GM18861 (cell line): ENCODE data around the gene CRYL1.
A peak's percentile ranks its signal among the peaks of the same experiment; 100 is the strongest.
"Not testable (repeated sequence)": the region's sequence is repeated elsewhere in the genome, so short reads cannot be mapped to it uniquely, and the experiment has no call there.

Experiments
- ATAC-seq: cut with Tn5 transposase; IDR thresholded peaks from one replicate; pipeline ENCODE4 v1.9.1; 2021; ENCODE audit not compliant: unreplicated experiment

CRYL1 gene

DNA sequence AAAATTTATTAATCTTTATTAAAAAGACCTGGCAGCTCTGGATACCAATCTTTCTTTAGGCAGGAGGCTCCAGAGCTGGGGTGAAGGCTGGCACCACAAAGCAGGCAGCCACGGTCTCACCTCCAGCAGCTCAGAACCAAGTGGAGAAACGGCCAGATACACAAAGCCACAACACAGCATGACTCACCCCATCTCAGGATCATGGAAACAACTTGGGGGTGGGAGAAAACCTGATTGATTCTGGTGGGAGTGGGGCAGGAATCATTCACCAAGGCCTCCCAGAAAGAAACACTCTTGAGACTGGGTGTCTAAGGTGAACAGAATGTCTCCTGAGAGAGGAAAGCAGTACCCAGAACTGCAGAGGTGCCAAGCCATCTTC is 64.2 kb downstream of the CRYL1 start:
- no peak for ATAC-seq

DNA sequence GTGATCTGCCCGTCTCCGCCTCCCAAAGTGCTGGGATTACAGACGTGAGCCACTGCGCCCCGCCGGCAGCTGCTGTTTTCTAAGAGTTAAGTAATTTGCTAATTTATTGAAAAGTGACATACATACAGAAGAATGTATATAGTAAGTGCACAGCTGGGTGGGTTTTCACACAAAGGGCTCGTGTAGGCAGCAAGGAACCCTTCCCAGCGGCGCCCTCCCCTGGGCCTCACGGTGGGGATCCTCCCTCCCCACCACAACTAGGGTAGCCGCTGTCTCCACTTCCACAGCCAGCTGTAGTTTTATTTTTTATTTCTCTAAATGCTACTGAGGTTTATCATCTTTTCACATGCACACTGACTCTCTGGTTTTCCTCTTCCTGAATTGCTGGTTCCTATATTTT is 64.9 kb downstream of the CRYL1 start:
- ATAC-seq, result no peak

DNA sequence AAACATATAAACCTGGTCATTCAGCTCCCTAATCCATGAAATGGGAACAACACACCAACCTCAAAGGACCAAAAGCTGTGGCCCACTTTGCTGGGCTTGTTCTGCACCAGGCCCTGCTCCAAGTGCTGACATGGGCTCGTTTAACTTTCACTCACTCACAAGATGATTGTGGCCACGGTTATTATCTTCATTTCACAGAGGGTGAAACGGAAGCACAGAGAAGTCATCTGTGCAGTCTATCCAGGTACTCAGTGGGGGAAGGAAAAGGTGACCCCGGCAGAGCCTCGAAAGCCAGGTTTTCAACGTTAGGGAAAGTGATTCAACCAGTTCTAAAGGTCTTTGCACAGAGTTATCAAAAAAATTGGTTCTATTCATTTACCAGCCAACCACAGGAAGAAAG is 68.0 kb downstream of the CRYL1 start:
- ATAC-seq, result no peak

DNA sequence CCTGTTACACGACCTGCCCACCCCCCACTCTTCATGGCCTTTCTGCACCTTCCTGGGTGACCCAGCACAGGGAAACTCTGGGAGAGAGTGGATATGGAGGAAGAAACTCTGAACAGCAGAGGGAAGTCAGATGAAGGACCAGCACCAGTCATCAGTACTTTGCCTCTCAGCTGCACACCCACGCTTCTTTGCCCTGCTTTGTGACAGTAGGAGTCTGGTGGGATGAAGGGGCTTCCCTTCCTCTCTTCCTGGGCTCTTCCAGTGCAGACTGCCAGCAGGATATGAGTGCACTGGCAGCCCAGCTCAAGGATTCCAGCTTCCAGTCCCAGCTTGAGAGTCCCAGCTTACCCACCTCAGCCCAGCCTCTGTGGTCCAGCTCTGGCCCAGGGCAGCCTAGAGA is 68.9 kb downstream of the CRYL1 start:
- ATAC-seq, result no peak

DNA sequence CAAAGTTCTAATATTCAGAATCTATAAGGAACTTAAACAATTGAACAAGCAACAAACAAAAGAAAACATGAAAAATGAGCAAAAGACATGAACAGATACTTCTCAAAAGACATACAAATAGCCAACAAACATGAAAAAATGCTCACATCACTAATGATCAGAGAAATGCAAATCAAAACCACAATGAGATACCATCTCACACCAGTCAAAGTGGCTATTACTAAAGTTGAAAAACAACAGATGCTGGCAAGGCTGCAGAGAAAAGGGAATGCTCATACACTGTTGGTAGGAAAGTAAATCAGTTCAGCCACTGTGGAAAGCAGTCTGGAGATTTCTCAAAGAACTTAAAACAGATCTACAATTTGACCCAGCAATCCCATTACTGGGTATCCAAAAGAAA is 74.3 kb downstream of the CRYL1 start:
- ATAC-seq, result peak; percentile 56

DNA sequence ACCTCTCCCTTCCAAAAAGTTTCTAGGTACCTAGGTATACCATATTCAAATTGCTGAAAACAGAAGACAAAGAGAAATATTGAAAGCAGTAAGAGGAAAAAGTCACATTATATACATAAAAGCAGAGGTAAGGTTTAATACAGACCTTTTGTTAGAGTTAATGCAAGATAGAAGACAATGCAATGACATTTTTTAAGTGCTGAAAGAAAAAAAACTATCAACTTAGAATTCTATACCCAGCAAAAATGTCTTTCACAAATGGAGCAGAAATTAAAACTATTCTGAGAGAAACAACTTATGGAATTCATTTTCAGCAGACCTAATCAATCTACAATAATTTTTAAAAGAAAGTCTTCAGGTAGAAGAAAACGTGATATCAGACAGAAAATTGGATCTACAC is 77.2 kb downstream of the CRYL1 start:
- ATAC-seq, result no peak

DNA sequence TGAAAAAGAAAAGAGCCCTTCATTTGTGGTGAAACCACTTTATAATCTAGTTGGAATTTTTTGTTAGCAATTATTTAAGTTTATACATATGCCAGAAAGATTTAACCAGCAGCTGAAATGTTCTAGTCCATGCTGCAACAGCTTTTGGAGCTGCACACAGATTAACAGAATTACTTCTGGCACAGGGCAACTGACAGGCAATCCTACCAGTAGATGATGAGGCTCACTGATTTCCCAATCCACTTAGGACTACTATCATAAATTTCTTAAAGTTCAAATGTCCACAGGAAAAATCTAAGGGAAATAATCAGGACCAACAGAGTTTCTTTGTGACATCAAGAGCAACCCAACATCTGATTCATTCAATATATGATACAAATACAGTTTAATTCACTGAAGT is 78.8 kb downstream of the CRYL1 start:
- ATAC-seq, result no peak

DNA sequence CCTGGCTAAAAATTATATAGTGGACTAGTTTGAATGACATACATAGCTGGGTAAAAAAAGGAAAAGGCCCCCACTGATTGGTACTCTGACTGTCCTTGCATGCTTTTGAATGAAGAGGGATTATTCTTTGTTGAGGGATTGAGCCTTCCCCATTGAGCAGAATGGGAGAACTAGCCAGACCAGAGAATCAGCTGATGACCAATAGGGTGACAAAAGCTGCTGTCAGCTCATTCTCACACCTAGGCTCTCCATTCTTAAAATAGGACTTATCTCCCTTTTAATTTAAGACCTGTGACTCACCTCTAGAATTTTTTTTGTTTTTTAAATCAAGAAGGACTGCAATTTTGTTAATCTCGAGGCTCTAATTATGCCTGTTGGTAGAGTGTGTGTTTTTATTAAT is 79.3 kb downstream of the CRYL1 start:
- no peak for ATAC-seq

DNA sequence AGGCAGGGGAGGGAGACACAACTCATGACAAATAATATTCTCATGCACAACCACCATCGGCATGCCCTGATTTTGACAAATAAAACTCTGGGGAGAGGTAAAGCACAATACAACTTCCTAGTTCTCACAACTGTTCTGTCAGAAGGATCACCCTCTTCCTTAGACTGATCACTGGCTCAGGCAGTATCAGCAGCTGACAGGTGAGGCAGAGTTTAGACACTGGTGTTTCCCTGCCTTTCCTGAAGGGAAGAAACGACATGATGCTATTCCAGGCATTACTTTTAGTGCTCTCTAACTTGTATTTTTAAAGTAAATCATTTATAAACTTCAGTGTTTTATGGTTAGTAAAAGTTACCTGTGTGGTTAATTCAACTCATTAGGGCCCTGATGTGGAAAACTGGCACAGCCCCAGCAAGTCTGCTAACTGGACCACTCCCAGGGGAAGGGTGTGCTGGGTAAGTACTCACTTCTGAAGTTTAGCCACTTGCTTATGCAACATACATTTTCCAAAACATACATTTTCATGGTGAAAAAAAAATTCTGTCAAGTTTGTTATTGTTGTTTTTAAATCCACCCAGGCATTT is 82.8 kb downstream of the CRYL1 start:
- no peak for ATAC-seq

DNA sequence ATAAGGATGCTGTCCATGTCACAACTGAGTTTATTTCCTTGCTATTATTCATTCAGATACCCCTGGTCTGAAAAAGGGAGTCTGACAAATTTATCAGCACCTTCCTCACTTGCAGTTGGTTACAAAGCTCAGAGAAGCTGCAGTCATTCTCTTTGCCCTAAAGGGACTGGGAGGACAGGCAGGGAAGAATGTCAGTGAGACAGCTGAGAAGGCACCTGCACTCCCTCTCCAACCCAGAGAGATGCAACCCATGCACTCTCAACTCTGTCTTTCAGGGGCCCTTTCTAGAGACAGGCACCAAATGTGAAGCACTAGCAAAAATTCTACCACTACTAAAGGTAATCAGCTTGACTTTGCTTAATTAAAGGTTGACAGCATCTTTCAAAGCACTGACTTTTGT is 83.3 kb downstream of the CRYL1 start:
- no peak for ATAC-seq

DNA sequence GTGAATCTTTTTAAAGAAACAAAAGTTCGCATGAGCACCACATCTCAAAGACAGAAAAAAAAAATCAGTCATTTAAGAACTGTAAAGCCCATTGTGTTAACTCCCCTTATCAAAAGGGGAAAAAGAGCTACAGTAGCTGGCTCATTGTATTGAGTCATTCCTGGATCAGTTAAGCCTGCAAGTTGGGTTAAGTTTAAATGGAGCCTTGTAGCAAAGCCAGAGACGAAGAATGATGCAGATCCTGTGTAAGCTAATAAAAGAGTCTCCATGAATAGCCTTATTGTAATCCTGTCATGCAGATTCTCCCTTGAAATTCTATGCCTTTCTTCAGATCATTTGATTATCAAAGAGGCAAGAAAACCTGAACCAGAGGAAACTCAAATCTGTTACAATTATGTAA is 83.8 kb downstream of the CRYL1 start:
- ATAC-seq, result no peak

DNA sequence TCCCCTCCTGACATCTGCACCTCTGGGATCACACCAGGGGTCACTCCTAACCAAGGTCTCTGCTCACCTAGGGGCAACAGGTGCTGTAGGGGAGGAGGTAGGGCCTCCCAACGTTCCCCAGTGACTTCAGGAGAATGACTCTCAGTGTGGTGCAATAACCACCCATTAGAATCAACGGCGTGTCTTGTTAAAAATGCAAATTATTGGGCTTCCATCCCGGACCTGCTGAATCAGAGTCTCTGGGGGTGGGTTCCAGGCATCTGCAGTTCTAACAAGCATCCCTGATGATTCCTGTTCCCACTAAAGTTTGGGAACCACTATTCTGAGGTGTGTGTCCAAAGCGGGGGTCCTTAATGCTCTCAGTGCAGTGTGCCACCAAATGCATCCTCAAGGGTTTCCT is 84.6 kb downstream of the CRYL1 start:
- ATAC-seq, result no peak

DNA sequence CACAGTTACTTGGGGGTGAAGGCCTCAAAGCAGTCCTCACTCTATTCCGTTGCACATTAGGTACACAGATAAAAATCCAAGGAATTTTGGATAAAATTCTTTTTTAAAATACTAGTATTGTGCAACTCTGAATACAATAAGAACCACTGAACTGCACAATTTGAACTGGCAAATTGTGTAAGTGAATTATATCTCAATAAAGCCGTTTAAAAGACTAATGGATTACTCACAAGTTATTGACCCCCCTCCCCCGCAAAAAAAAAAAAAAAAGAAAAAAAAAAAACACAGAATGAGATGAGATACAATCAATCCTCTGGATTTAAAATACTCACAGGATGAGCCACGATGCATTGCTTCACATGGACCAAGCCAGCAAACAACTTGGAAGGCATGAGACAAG is 86.4 kb downstream of the CRYL1 start:
- no peak for ATAC-seq

DNA sequence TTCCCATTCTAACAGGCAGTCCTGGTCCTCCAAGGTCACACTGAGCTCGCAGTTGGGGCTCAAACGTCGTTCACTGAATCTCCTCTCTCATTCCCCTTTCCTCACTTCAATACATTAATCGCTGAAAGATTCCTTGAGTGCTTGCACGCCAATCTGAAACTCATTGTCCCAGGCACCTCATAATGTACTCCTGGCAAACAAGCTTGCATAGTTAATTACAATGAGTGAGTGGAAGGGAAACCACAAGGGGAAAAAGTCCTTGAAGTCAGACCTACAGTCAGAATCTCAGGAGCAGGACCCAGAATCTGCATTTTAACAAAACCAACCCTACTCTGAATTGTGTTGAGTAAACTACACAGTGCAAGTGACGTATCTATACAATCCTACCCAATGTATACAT is 86.9 kb downstream of the CRYL1 start:
- no peak for ATAC-seq

DNA sequence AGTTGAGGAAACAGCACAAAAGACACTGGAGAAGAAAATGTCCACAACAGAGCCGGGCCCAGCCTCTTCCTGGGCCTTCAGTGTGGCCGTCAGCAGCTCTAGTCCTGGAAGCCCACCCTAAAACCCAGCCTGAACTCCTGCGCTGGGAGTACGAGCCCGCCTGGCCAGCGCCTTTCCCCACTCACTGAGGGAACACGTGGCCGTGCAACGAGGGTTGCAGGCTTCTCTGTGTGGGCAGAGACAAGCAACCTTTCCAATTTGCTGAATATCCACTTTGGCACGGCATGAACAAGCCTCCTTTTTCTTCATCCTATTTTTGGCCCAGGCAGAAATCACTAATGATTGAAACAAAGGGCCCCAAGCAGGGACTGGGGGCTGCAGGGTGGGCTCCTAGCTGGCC is 89.2 kb downstream of the CRYL1 start:
- no peak for ATAC-seq

DNA sequence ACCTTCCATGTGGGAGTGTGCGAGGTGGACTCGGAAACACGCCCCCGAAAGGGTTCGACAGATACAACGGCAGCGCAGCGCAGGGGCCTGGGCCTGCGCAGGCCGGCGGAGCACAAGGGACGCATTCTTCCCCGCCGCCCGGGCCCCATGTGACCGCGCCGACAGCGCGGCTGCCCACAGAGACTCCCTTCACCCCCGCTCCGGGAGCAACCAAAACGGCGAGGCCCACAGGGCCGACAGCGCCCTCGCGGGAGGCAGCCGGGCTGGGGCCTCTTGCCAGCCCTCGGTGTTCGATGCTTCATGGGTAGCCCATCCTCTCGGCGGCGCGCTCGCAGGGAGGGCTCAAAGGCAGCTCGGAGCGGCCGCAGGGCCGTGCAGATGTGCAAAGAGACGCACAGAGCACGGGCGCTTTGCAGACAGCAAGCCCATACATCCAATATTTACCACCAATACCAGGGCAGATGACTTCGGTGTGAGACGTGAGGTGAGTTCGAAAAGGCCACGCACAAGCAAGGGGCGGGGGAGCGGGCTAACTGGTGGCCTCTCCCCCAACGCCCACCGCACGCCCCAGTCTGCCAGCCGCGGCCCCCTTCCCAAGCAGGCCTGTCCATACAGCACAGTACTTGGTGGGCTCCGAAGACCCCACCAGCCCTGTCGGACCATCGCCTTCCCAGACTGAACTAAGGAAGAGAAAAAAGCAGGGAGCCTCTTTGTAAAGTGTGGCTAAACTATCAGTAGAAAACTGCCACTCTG is 89.9 kb downstream of the CRYL1 start:
- no peak for ATAC-seq

DNA sequence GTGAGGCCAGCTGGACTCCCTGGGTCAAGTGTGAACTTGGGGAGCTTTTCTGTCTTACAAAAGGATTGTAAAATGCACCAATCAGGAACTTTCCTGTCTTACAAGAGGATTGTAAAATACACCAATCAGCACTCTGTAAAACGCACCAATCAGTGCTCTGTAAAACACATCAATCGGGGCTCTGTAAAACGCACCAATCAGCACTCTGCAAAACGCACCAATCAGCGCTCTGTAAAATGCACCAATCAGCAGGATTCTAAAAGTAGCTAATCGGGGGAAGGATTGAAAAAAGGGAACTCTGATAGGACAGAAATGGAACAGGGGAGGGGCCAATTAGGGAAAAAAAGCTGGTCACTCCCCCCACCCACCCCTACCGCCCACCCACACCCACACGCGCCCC is 91.4 kb downstream of the CRYL1 start:
- not testable (repeated sequence) for ATAC-seq

DNA sequence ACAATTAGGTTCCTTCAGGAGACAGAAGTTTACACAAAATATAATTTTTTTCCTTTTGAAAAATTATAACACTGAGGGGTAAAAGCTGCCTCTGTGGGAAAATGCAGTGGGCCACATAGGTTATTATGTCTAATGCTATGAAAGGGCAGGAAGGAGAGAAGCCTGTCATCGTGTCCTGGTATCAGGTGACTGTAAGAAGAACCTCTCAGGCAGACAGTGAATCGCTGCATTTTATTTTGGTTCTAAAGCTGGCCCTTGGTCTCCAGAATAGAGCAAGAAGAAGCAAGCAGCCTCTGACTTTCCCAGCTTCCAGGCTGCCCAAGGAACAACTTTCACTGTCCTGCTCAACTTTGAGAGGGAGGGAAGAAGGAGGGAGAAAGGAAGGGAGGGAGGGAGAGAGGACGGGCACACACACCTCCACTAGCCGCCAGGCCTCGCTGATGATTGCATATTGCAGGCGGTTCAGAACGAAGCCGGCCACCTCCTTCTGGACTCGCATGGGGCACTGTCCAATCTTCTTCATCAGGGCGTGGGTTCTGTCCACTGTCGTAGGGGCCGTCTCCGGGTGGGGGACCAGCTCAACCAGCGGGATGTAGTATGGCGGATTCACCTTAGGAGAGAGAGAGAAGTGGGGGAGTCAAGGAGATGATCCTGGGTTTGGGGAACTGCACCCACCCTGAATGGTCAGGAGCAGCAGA is 93.8 kb downstream of the CRYL1 start:
- no peak for ATAC-seq

DNA sequence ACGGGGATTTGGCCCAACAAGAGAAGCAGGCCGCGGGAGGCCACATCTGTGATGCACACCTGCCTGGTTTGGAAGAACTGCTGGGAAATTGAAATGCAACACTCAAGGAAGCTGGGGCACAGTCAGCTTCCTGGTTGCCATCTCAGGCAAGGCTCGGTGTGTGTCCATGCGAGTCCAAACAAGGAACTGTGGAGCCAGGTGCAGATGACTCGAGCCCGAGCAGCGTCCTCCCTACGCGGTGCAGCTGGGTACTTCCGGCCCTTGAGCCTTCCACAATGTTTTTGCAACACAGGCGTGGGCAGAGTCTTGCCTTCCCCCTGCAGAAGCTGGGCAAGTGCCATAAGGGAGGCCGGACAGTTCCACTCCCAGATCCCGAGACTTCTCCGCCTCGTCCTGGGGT is 94.6 kb downstream of the CRYL1 start:
- ATAC-seq, result no peak

DNA sequence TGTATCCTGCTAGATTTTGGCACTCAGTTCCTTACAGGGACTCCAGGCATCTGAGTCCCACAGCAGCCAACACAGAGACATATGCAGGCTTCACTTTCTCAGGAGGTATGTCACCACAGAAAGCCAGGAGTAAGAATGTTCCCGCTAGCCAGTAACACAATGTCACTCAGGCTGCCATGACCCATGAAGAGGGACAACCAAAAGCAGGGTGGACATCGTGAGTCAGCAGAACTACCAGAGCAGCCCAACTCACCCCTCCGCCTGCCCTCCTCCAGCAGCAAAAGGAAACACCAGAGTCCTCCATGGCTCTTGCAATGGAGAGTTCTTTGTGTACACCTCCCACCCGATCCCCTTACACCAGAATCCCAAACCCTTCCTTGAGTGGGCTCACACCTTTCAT is 95.4 kb downstream of the CRYL1 start:
- ATAC-seq, result no peak

DNA sequence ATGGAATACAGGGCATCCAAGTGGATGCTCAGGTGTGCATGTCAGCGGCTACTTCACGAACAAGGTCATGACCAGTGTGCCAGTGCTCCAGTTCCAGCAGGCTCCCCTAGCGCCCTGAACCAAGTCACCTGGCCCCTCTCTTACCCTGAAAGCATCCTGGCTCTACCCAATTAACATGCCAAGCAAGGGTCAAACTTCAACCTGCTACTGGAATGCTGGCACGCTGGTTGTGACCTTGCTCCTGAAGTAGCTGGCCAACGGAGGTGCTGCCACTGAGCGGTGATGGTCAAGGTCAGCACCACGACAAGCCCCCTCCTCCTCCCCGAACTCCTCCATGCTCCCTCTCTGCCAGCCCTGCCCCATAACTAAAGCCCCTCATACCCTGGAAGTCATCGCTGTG is 96.0 kb downstream of the CRYL1 start:
- no peak for ATAC-seq
